BLaER1 treated with 17β-estradiol and CSF1 and Interleukin-3, amounts not matched to agents 10 nM and 100 nM (cell line): ENCODE data around the gene PRKCE.
"Not testable (repeated sequence)": the region's sequence is repeated elsewhere in the genome, so short reads cannot be mapped to it uniquely, and the experiment has no call there.

Experiments used
- H3K27ac ChIP-seq, 11 experiments: shearing (Covaris generic); formaldehyde crosslinking; 2 replicates each; pipeline ENCODE4 v1.8.1; 2022
- H3K27me3 ChIP-seq, 11 experiments: shearing (Covaris generic); formaldehyde crosslinking; 2 replicates each; pipeline ENCODE4 v1.8.1; 2022
- H3K36me3 ChIP-seq, 11 experiments: shearing (Covaris generic); formaldehyde crosslinking; 2 replicates each; pipeline ENCODE4 v1.8.1; 2022
- H3K4me1 ChIP-seq, 10 experiments: shearing (Covaris generic); formaldehyde crosslinking; 2 replicates each; pipeline ENCODE4 v1.8.1; 2022
- H3K4me2 ChIP-seq, 11 experiments: shearing (Covaris generic); formaldehyde crosslinking; 2 replicates each; pipeline ENCODE4 v1.8.1; 2022
- H3K4me3 ChIP-seq, 10 experiments: shearing (Covaris generic); formaldehyde crosslinking; 2 replicates each; pipeline ENCODE4 v1.8.1; 2022
- H3K9ac ChIP-seq, 11 experiments: shearing (Covaris generic); formaldehyde crosslinking; 2 replicates each; pipeline ENCODE4 v1.8.1; 2022
- H3K9me3 ChIP-seq, 11 experiments: shearing (Covaris generic); formaldehyde crosslinking; replicated peaks in 1 of 11; 2 replicates each; pipeline ENCODE4 v1.8.1; 2022
- H4K20me1 ChIP-seq, 11 experiments: shearing (Covaris generic); formaldehyde crosslinking; 2 replicates each; pipeline ENCODE4 v1.8.1; 2022
- Cebpa-rat ChIP-seq, 11 experiments: shearing (Covaris generic); IDR thresholded peaks; 2 replicates each; pipeline ENCODE4 v1.8.1; 2022

PRKCE gene

DNA sequence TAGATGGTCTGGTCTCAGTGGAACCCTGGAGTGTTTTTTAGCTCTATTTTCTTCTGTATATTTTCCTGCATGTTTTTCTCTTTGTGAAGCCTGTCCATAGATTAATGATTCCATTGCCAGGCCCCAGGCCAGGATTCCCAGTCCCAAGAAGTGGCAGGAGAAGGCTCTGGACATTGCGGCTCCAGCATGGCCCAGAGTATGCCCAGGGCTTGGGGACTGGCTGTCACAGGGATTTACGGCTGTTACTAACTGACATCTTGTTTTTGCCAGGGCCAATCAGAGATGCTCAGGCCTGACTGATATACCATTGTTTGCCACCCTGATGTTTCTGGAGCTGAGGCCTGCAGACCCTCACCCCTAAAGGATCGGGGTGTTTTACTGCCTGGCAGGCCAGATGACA lies 59.0 kb downstream of the PRKCE start:
- Histone ChIP-seq H3K9ac (no peak overlapping the region), H3K27ac (peak overlapping the region in 3 of 11 experiments; percentile 4 to 16 (median 7); a peak in 1 of 22 replicates), H3K4me2 (peak overlapping the region in 8 of 11 experiments; percentile 6 to 55 (median 38); a peak in 11 of 22 replicates), H3K36me3 (peaks cover 12 to 100% (median 96%) of the 10 kb centered on the region in 11 experiments; a peak in 21 of 22 replicates), H4K20me1 (peaks cover 0 to 99% (median 72%) of the 10 kb centered on the region in 11 experiments; a peak in 14 of 22 replicates), H3K4me1 (peaks cover 0 to 69% (median 56%) of the 10 kb centered on the region in 10 experiments; a peak in 16 of 20 replicates), H3K27me3 (no peaks in the 10 kb centered on the region), H3K9me3 (peaks cover 13 to 53% (median 41%) of the 10 kb centered on the region in 11 experiments), H3K4me3 (no peak overlapping the region)
- no peak for TF ChIP-seq Cebpa-rat (IDR thresholded peaks at IDR 0.05)

GRCh38 chr2:45711224-45711623 lies 59.7 kb downstream of the PRKCE start:
- no peak for TF ChIP-seq Cebpa-rat (IDR thresholded peaks at IDR 0.05)
- peaks cover 17 to 53% (median 44%) of the 10 kb centered on the region in 11 experiments for H3K9me3 ChIP-seq
- no peak overlapping the region for H3K9ac ChIP-seq
- H3K4me1 ChIP-seq, result peaks cover 0 to 77% (median 59%) of the 10 kb centered on the region in 10 experiments; a peak in 16 of 20 replicates
- no peak overlapping the region for H3K27ac ChIP-seq
- no peak overlapping the region for H3K4me3 ChIP-seq
- H3K4me2 ChIP-seq, result peak overlapping the region in 8 of 11 experiments; percentile 4 to 55 (median 38); a peak in 15 of 22 replicates
- H3K27me3 ChIP-seq, result no peaks in the 10 kb centered on the region
- peaks cover 12 to 100% (median 96%) of the 10 kb centered on the region in 11 experiments; a peak in 21 of 22 replicates for H3K36me3 ChIP-seq
- H4K20me1 ChIP-seq, result peaks cover 0 to 99% (median 67%) of the 10 kb centered on the region in 11 experiments; a peak in 13 of 22 replicates

GRCh38 chr2:45712570-45712969 lies 61.1 kb downstream of the PRKCE start:
- peaks cover 6 to 100% (median 83%) of the 10 kb centered on the region in 11 experiments; a peak in 21 of 22 replicates for H3K36me3 ChIP-seq
- no peaks in the 10 kb centered on the region for H3K27me3 ChIP-seq
- no peak overlapping the region for H3K4me3 ChIP-seq
- H3K4me1 ChIP-seq, result peaks cover 0 to 82% (median 61%) of the 10 kb centered on the region in 10 experiments; a peak in 16 of 20 replicates
- H3K9me3 ChIP-seq, result peaks cover 22 to 50% (median 36%) of the 10 kb centered on the region in 11 experiments
- no peak overlapping the region for H3K27ac ChIP-seq
- no peak for TF ChIP-seq Cebpa-rat (IDR thresholded peaks at IDR 0.05)
- peaks cover 0 to 95% (median 75%) of the 10 kb centered on the region in 11 experiments; a peak in 13 of 22 replicates for H4K20me1 ChIP-seq
- H3K4me2 ChIP-seq, result peak overlapping the region in 7 of 11 experiments; percentile 3 to 57 (median 42); a peak in 11 of 22 replicates
- H3K9ac ChIP-seq, result no peak overlapping the region

DNA sequence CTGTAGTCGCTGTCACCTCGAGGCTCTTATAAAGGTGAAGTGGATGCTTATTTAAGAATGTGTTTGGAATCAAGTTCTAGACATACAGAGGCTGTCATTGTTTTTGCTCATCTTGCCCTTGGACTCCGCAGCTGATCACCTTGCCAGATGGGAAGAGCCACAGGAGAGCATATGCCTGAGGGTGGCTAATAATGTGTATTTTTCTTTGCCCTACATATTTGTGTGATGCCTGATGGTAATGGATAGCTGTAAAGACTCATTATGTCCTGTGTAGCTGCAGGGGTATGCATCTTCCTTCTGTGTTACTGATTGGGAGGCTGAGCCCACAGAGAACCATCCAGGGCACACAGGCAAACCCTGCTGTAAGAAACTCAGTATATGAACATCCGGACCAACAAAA lies 61.7 kb downstream of the PRKCE start:
- H3K9me3 ChIP-seq, result peaks cover 16 to 44% (median 30%) of the 10 kb centered on the region in 11 experiments

DNA sequence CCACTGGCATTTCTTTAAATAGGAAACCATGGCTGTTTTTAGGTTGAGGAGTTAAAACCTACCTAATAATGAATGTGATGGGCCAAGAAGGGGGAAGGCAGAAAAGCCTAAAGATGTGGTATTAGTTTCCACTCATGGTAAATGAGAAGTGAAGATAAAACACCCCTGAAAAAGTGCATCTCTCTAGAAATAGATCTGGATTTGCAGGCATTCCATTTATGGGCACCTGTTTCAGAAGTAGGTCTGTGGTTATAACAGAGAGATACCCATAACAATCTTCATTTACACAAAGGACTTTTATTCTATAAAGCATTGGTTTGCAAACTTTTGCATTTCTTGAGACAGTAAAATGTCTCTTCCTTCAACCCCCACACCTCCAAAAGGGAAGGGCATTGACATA lies 62.1 kb downstream of the PRKCE start:
- H3K4me1 ChIP-seq, result peaks cover 0 to 92% (median 64%) of the 10 kb centered on the region in 10 experiments; a peak in 16 of 20 replicates
- peaks cover 11 to 39% (median 25%) of the 10 kb centered on the region in 11 experiments; a peak in 21 of 22 replicates for H3K9me3 ChIP-seq

More for the DNA sequence above, 61.7 kb downstream of the PRKCE start:
- Histone ChIP-seq H3K27ac (no peak overlapping the region), H3K9ac (no peak overlapping the region), H3K36me3 (peaks cover under 1 to 100% (median 83%) of the 10 kb centered on the region in 11 experiments; a peak in 19 of 22 replicates), H4K20me1 (peaks cover 0 to 93% (median 77%) of the 10 kb centered on the region in 11 experiments; a peak in 13 of 22 replicates), H3K4me3 (no peak overlapping the region), H3K4me1 (peaks cover 0 to 88% (median 63%) of the 10 kb centered on the region in 10 experiments; a peak in 16 of 20 replicates), H3K4me2 (peak overlapping the region in 6 of 11 experiments; percentile 22 to 57 (median 43); a peak in 12 of 22 replicates), H3K27me3 (no peaks in the 10 kb centered on the region)
- TF ChIP-seq Cebpa-rat (IDR thresholded peaks at IDR 0.05), result no peak

DNA sequence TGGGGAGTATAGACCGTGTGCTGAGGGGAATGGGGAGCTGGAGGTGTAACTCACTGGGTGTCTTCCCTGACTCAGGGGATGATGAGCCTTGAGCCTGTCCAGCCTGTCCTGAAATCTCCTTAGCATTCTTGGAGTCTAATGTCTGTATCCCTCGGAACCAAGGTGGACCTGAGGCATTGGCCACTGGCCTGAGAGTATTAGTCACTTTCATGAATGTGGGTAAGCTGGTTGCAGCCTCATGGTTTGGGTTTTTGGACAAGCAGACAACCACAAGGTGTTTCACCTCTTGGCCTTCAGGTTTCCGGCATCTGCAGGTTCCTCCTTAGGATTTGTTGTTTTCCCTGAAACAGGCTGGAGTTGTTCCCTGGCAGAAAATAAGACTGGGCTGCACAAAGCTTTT lies 63.2 kb downstream of the PRKCE start:
- peak overlapping the region in 3 of 11 experiments; percentile 11 to 44 (median 19); a peak in 1 of 22 replicates for H3K4me2 ChIP-seq
- no peak for TF ChIP-seq Cebpa-rat (IDR thresholded peaks at IDR 0.05)

More for the DNA sequence above, 62.1 kb downstream of the PRKCE start:
- TF ChIP-seq Cebpa-rat (IDR thresholded peaks at IDR 0.05), result no peak
- H3K27me3 ChIP-seq, result no peaks in the 10 kb centered on the region
- no peak overlapping the region for H3K4me3 ChIP-seq
- peaks cover 0 to 100% (median 79%) of the 10 kb centered on the region in 11 experiments; a peak in 19 of 22 replicates for H3K36me3 ChIP-seq
- H3K9ac ChIP-seq, result no peak overlapping the region
- peak overlapping the region in 5 of 11 experiments; percentile 22 to 57 (median 44); a peak in 6 of 22 replicates for H3K4me2 ChIP-seq
- H4K20me1 ChIP-seq, result peaks cover 0 to 89% (median 76%) of the 10 kb centered on the region in 11 experiments; a peak in 13 of 22 replicates
- H3K27ac ChIP-seq, result no peak overlapping the region

DNA sequence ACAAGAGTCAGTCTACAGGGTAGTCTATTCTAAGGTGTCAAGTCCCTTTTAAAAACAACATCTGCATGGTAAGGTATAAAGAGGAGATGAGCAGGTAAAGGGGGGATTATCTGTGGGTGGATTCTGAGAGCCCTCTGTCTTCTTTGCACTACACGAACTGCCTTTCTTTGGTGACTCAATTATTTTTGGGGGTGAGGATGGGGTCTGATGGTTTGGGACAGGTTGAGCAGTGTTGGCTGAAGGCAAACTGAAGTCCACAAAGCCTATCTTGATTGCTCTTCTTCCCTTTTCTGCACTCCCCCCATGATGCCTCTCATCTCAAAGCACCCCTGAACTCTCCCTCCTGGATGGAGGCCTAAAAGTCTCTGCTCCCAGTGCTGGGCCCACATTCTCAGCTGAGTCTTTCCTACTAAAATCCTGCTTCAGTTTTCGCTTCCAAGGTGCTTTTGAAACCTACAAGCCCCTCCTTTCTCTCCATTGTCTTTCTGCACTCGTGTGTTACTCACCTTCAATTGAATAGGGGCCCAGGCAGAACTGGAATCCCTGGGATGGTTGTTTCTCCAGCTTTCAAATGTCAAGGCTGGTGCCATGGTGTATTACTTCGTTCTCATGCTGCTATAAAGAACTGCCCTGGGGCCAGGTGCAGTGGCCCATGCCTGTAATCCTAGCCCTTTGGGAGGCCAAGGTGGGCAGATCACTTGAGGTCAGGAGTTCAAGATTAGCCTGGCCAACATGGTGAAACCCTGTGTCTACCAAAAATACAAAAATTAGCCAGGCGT lies 64.3 kb downstream of the PRKCE start:
- no peak overlapping the region for H3K9ac ChIP-seq
- no peak overlapping the region for H3K4me3 ChIP-seq
- TF ChIP-seq Cebpa-rat (IDR thresholded peaks at IDR 0.05), result no peak
- no peaks in the 10 kb centered on the region for H3K27me3 ChIP-seq
- no peak overlapping the region for H3K27ac ChIP-seq
- H3K36me3 ChIP-seq, result peaks cover 0 to 97% (median 60%) of the 10 kb centered on the region in 11 experiments; a peak in 17 of 22 replicates
- H3K9me3 ChIP-seq, result peaks cover 6 to 33% (median 24%) of the 10 kb centered on the region in 11 experiments; a peak in 17 of 22 replicates
- H3K4me1 ChIP-seq, result peaks cover 0 to 92% (median 65%) of the 10 kb centered on the region in 10 experiments; a peak in 17 of 20 replicates
- peaks cover 0 to 87% (median 72%) of the 10 kb centered on the region in 11 experiments; a peak in 13 of 22 replicates for H4K20me1 ChIP-seq
- peak overlapping the region in 6 of 11 experiments; percentile 2 to 44 (median 22); a peak in 4 of 22 replicates for H3K4me2 ChIP-seq

More for the DNA sequence above, 63.2 kb downstream of the PRKCE start:
- peaks cover 0 to 99% (median 71%) of the 10 kb centered on the region in 11 experiments; a peak in 17 of 22 replicates for H3K36me3 ChIP-seq
- H3K27me3 ChIP-seq, result no peaks in the 10 kb centered on the region
- no peak overlapping the region for H3K4me3 ChIP-seq
- peaks cover 0 to 89% (median 74%) of the 10 kb centered on the region in 11 experiments; a peak in 13 of 22 replicates for H4K20me1 ChIP-seq
- H3K27ac ChIP-seq, result peak overlapping the region in 1 of 11 experiments; percentile 23; a peak in 1 of 22 replicates
- peaks cover 0 to 92% (median 65%) of the 10 kb centered on the region in 10 experiments; a peak in 16 of 20 replicates for H3K4me1 ChIP-seq
- H3K9me3 ChIP-seq, result peaks cover 6 to 33% (median 24%) of the 10 kb centered on the region in 11 experiments; a peak in 17 of 22 replicates
- no peak overlapping the region for H3K9ac ChIP-seq

- Histone ChIP-seq H4K20me1 (peaks cover 0 to 87% (median 68%) of the 10 kb centered on the region in 11 experiments; a peak in 12 of 22 replicates), H3K9me3 (peaks cover 6 to 33% (median 24%) of the 10 kb centered on the region in 11 experiments; a peak in 17 of 22 replicates), H3K36me3 (peaks cover 0 to 91% (median 53%) of the 10 kb centered on the region in 11 experiments; a peak in 17 of 22 replicates), H3K4me2 (peak overlapping the region in 4 of 11 experiments; percentile 2 to 44 (median 22); a peak in 1 of 22 replicates), H3K4me1 (peaks cover 6 to 92% (median 65%) of the 10 kb centered on the region in 10 experiments; a peak in 19 of 20 replicates)
- not testable (repeated sequence) for H3K27me3 ChIP-seq, H3K4me3 ChIP-seq, H3K27ac ChIP-seq, H3K9ac ChIP-seq
These were observed 65.0 kb downstream of the PRKCE start for GRCh38 chr2:45716432-45716831.
